Stomach smooth muscle (tissue), 2 donors: ENCODE data around the gene CTBP2.

Experiments used
- H3K27ac ChIP-seq: one replicate; pipeline ENCODE4 v1.7.0; 2013; ENCODE audit warnings: mild to moderate bottlenecking, low read length, inconsistent platforms
- H3K27me3 ChIP-seq, 2 donors: one replicate each; pipeline ENCODE4 v1.7.0; 2013; ENCODE audit warnings: low read length in 2 of 2; ENCODE audit not compliant: insufficient read depth in 2 of 2, control insufficient read depth in 1 of 2
- H3K36me3 ChIP-seq, 2 donors: one replicate each; pipeline ENCODE4 v1.7.0; 2013; ENCODE audit warnings: low read length in 2 of 2; ENCODE audit not compliant: control insufficient read depth in 2 of 2, insufficient read depth in 2 of 2
- H3K4me1 ChIP-seq: one replicate; pipeline ENCODE4 v1.7.0; 2013; ENCODE audit warnings: low read length; ENCODE audit not compliant: control insufficient read depth, insufficient read depth
- H3K4me3 ChIP-seq, 2 donors: one replicate each; pipeline ENCODE4 v1.7.0; 2013; ENCODE audit warnings: low read length in 2 of 2
- H3K9ac ChIP-seq, 2 donors: one replicate each; pipeline ENCODE4 v1.7.0; 2013; ENCODE audit warnings: low read length in 2 of 2, mild to moderate bottlenecking in 1 of 2
- H3K9me3 ChIP-seq, 2 donors: one replicate each; pipeline ENCODE4 v1.7.0; 2013; ENCODE audit warnings: low read length in 2 of 2; ENCODE audit not compliant: control insufficient read depth in 2 of 2
- donor health status: healthy.
- donor health status: Pancreatic carcinoma.

CTBP2 gene

GRCh38 chr10:125149680-125150047 is 10.7 kb downstream of the CTBP2 start:
- peak overlapping the region; percentile 82 for H3K27ac ChIP-seq
- peaks cover 91% of the 10 kb centered on the region for H3K4me1 ChIP-seq
- H3K4me3 ChIP-seq: no peak overlapping the region
- no peaks in the 10 kb centered on the region for H3K27me3 ChIP-seq
- no peak overlapping the region for H3K9ac ChIP-seq
- H3K9me3 ChIP-seq: no peaks in the 10 kb centered on the region
- H3K36me3 ChIP-seq: peaks cover 0 to 7% of the 10 kb centered on the region in 2 donors

GRCh38 chr10:125149036-125149679 is 11.2 kb downstream of the CTBP2 start:
- Histone ChIP-seq H3K4me3 (no peak overlapping the region), H3K27me3 (no peaks in the 10 kb centered on the region), H3K27ac (peak overlapping the region; percentile 82), H3K9me3 (no peaks in the 10 kb centered on the region), H3K9ac (no peak overlapping the region), H3K36me3 (peaks cover 0 to 7% of the 10 kb centered on the region in 2 donors), H3K4me1 (peaks cover 91% of the 10 kb centered on the region)

DNA sequence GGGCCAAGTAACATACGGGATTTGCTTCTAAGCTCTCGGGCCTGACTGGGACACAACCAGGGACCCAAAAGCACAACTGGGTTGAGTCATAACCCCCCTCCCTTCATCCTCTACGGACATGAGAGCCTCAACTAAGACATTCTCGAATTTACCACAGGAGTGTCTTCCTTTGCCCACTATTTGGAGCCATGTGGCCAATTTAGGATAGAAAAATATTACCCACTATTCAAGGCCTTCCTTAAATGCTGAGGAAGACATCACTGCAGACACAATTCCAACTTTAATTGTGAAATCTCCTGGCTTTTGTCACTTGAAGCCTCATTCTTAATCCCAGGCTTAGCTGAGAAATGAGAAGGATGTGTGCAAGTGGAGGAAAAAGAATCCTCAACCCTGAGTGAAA is 11.8 kb downstream of the CTBP2 start:
- Histone ChIP-seq H3K27ac (peak overlapping the region; percentile 82), H3K27me3 (no peaks in the 10 kb centered on the region), H3K9me3 (no peaks in the 10 kb centered on the region), H3K4me1 (peaks cover 91% of the 10 kb centered on the region), H3K9ac (peak overlapping the region in 1 of 2 donors; percentile 29), H3K36me3 (peaks cover 0 to 7% of the 10 kb centered on the region in 2 donors), H3K4me3 (no peak overlapping the region)

- H3K4me3 ChIP-seq: peak overlapping the region; percentile 17 to 62
- H3K27ac ChIP-seq: peak overlapping the region; percentile 82
- no peaks in the 10 kb centered on the region for H3K27me3 ChIP-seq
- H3K36me3 ChIP-seq: peaks cover 0 to 7% of the 10 kb centered on the region in 2 donors
- H3K4me1 ChIP-seq: peaks cover 87% of the 10 kb centered on the region
- no peaks in the 10 kb centered on the region for H3K9me3 ChIP-seq
- H3K9ac ChIP-seq: peak overlapping the region; percentile 51 to 56
These were observed 12.4 kb downstream of the CTBP2 start for GRCh38 chr10:125147971-125148439.

DNA sequence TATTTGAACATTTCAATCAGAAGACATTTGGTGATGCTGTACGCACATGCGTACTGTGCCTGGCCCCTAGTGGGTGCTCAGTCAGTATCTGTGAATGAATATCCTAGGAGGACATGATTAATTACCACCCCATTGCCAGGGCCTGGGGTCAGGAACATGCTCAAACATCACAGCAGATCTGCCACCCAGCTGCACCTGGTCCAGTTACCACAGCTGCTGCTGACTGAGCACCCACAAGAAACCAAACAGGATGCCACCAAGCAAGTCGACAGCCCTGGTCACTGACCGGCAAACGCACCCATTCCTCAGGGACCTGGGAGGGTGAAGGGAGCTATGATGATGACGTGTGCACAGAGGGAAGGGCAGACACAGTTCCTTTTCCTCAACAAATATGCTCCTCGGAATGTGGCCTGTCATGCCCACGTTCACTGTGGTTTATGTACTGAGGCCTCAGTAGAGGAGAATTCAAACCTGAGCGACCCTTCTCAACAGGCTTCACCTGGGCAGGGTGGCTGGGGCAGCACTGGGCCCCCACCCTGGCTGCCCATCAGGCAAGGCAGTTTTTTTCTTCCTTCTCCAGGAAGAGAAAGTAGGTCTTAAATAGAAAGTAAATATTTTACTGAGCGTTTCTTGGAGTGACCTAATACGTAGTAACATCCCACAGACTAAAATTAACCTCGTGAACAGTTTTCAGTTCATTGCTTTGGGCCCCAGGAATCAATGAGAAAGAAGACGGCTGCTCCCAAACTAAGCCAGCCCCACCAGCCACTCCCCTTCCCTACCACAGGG is 13.4 kb downstream of the CTBP2 start:
- Histone ChIP-seq H3K27ac (peak overlapping the region; percentile 82), H3K27me3 (no peaks in the 10 kb centered on the region), H3K4me1 (peaks cover 87% of the 10 kb centered on the region), H3K36me3 (peaks cover 0 to 7% of the 10 kb centered on the region in 2 donors), H3K9ac (peak overlapping the region; percentile 51 to 56), H3K9me3 (no peaks in the 10 kb centered on the region), H3K4me3 (peak overlapping the region; percentile 38 to 62)

DNA sequence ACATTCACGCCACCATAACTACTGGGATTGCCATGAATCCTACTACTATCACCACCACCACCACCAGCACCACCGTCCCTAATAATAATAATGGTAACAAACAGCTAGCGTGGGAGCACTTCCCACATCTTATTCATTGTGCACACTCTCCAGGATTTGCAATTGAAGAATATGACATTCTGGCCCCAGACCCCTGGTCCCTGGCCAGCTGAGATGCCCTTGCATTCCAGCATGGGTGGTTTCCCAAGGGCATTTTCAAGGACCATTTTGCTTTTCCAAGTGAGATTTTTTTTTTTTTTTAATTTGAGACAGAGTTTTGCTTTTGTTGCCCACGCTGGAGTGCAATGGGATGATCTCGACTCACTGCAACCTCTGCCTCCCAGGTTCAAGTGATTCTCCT is 14.7 kb downstream of the CTBP2 start:
- peaks cover 85% of the 10 kb centered on the region for H3K4me1 ChIP-seq
- no peak overlapping the region for H3K9ac ChIP-seq
- no peaks in the 10 kb centered on the region for H3K27me3 ChIP-seq
- H3K4me3 ChIP-seq: peak overlapping the region in 1 of 2 donors; percentile 49
- H3K9me3 ChIP-seq: no peaks in the 10 kb centered on the region
- peaks cover 0 to 2% of the 10 kb centered on the region in 2 donors for H3K36me3 ChIP-seq
- peak overlapping the region; percentile 41 for H3K27ac ChIP-seq

- Histone ChIP-seq H3K9me3 (no peaks in the 10 kb centered on the region), H3K27me3 (no peaks in the 10 kb centered on the region), H3K4me3 (peak overlapping the region in 1 of 2 donors; percentile 49), H3K36me3 (no peaks in the 10 kb centered on the region), H3K27ac (peak overlapping the region; percentile 41), H3K4me1 (peaks cover 79% of the 10 kb centered on the region), H3K9ac (peak overlapping the region in 1 of 2 donors; percentile 42)
These were observed 15.4 kb downstream of the CTBP2 start for GRCh38 chr10:125144693-125145623.

DNA sequence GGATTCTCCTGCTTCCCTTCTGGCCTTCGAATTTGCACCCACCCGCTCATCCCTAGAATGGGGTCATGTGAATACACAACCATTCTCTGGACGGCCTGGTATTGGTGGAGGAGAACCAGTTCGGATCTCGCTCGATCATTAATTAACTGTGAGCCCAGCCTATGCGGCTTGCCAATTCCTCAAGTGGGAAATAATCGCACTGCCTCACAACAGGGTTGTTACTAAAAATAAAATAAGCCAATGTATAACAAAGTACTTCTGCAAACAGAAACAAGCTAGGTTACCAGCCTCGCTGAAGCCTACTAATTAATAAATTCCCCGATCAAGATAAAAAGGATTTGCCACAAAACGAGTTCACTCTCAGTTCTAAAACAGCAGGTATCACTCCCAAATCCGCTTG is 16.2 kb downstream of the CTBP2 start:
- Histone ChIP-seq H3K4me1 (peaks cover 72% of the 10 kb centered on the region), H3K36me3 (no peaks in the 10 kb centered on the region), H3K9ac (peak overlapping the region in 1 of 2 donors; percentile 42), H3K27ac (peak overlapping the region; percentile 24), H3K27me3 (no peaks in the 10 kb centered on the region), H3K4me3 (peak overlapping the region in 1 of 2 donors; percentile 49), H3K9me3 (no peaks in the 10 kb centered on the region)

DNA sequence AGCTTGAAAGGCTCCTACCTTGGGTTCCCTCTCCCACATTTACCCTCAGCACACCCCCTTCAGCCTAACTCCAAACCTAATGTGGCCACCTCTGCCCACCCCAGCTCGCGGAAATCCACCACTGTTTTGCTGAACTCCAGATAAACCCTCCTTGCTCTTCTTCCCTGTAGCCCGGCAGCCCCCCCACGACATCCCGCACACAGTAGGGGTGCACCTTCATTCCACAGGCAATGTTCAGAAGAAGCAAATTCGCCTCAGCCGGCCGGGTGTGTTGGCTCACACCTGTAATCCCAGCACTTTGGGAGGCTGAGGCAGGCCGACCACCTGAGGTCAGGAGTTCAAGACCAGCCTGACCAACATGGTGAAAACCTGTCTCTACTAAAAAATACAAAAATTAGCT is 17.4 kb downstream of the CTBP2 start:
- peaks cover 0 to 4% of the 10 kb centered on the region in 2 donors for H3K36me3 ChIP-seq
- no peaks in the 10 kb centered on the region for H3K9me3 ChIP-seq
- no peaks in the 10 kb centered on the region for H3K27me3 ChIP-seq
- H3K27ac ChIP-seq: no peak overlapping the region
- no peak overlapping the region for H3K9ac ChIP-seq
- H3K4me1 ChIP-seq: peaks cover 63% of the 10 kb centered on the region
- no peak overlapping the region for H3K4me3 ChIP-seq

- Histone ChIP-seq H3K27ac (no peak overlapping the region), H3K27me3 (no peaks in the 10 kb centered on the region), H3K9me3 (no peaks in the 10 kb centered on the region), H3K9ac (no peak overlapping the region), H3K4me1 (peaks cover 63% of the 10 kb centered on the region), H3K36me3 (peaks cover 0 to 5% of the 10 kb centered on the region in 2 donors), H3K4me3 (no peak overlapping the region)
These were observed 18.4 kb downstream of the CTBP2 start for GRCh38 chr10:125141860-125142484.
